Cardiac fibroblast (primary cell): ENCODE results near the gene MAP3K9.
A peak's percentile ranks its signal among the peaks of the same experiment; 100 is the strongest.

ENCODE experiments used
- DNase-seq, 2 donors: peaks; one replicate each; pipeline versions ENCODE4 v3.0.0 to v3.0.0-alpha.2; 2010; ENCODE audit warnings: low read depth in 2 of 2
- H3K4me3 ChIP-seq, 2 donors: replicated peaks in 1 of 2; 1 replicate in 1 of 2; 2 replicates in 1 of 2; pipeline ENCODE4 v1.5.1; 2011; ENCODE audit warnings: low read depth in 2 of 2, low read length in 2 of 2, mild to moderate bottlenecking in 2 of 2, moderate library complexity in 1 of 2
- TF ChIP-seq, protein P1 (sequence below): IDR thresholded peaks from one replicate; pipeline ENCODE4 v1.5.1; 2011; ENCODE audit warnings: low read depth, mild to moderate bottlenecking, low read length, inconsistent platforms

The MAP3K9 gene

DNA sequence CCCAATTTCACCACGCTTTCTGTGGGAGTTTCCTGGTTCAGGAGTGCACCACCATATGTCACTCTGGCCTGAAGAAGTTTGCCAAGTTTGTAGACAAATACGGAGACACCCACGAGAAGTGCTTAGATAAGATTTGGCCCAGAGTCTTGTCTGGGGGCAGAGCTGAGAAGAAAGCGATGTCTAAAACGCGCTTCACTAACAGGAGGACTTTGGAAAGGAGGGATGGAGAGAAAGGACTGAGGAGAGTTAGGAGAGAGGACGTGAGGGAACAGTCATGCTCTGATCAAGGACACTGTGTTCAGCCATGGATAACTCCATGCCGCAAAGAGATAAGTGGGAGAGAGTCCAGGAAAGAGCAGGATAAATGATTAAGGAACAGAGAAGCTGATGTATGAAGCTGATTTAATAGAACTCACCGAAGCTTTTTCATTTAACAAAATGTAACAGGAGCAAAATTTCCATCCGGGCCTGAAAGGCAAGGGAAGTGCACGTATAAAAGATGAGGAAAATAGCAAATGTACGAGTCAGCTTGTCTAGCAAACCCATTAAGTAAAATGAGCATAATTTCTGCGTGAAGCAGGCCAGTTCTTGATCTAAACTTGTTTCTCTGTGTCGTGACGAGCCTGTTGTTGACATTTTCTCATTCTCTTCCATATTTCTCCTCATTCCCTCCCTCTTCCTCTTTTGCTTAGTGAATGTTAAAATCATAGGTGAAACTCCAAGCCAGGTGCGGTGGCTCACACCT, 23.4 kb upstream of the MAP3K9 start:
- TF ChIP-seq, protein P1, sequence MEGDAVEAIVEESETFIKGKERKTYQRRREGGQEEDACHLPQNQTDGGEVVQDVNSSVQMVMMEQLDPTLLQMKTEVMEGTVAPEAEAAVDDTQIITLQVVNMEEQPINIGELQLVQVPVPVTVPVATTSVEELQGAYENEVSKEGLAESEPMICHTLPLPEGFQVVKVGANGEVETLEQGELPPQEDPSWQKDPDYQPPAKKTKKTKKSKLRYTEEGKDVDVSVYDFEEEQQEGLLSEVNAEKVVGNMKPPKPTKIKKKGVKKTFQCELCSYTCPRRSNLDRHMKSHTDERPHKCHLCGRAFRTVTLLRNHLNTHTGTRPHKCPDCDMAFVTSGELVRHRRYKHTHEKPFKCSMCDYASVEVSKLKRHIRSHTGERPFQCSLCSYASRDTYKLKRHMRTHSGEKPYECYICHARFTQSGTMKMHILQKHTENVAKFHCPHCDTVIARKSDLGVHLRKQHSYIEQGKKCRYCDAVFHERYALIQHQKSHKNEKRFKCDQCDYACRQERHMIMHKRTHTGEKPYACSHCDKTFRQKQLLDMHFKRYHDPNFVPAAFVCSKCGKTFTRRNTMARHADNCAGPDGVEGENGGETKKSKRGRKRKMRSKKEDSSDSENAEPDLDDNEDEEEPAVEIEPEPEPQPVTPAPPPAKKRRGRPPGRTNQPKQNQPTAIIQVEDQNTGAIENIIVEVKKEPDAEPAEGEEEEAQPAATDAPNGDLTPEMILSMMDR, result no peak
- peak; percentile 12 to 60 for DNase-seq
- H3K4me3 ChIP-seq, result no peak overlapping the region

DNA sequence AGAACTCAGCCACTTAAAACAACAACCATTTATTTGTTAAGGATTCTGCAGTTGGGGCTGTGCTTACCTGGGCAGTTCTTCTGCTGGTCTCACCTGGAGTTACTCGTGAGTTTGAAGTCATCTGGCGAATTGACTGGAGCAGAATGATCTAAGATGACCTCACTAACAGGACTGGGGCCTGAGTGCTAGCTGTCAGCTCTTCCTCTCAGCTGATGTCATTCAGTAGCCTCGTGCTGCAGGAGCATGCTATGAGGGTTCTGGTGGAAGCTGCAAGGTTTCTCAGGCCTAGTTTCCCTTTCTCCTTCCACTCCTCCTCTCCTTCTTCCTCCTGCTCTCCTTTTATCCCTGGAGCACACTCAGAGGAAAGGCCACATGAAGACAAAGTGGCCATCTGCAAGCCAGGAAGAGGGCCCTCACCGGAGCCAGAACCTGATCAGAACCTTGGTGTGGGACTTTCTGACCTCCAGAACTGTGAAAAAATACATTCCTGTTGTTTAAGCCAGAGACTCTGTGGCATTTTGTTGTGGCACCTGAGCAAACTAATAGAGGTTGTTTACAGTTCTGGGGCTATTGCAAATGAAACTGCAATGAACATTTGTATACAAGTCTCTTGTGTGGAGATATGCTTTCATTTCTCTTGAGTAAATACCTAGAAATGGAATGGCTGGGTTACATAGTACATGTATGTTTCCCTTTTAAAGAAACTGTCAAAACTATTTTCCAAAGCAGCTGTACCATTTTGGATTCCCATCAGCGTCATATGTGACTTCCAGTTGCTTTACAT, 21.9 kb upstream of the MAP3K9 start:
- no peak for DNase-seq
- H3K4me3 ChIP-seq, result no peak overlapping the region
- TF ChIP-seq, protein P1, result no peak

DNA sequence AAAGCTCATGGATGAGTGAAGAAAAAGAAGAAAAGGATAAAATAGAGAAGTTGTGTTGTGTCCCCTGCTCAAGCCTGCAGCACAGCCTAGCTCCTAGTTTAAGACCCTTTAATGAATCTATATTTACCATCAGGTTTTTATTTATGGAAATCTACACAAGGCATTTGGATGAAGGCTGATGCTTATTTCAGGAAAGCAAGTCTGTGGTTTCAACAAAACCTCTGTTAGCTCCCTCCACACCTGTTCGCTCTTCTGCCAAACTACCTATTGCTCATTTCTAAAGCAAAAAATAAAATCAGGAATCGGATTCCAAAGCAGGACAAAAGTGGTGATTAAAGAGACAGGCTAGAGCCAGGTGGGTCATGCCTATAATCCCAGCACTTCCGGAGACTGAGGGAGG, 18.9 kb upstream of the MAP3K9 start:
- no peak for DNase-seq
- no peak overlapping the region for H3K4me3 ChIP-seq
- TF ChIP-seq, protein P1, result no peak

DNA sequence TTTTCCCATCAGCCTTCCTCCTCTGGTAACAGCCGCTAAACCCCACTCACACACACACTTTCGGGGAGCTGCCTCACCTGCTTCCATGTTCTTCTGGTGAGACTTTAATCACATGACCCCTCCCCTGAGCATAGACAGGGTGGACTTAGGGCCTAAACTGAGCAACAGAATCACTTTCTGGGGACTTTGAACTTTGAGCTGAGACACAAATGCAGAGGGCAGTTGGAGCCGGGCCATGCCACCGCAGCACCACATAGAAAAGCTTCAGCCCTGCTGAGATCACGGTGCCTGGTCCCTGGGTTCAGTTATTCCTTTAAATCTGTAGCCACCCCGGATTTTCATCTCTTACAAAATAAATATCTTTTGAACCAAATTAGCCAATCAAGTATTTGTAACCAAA, 18.4 kb upstream of the MAP3K9 start:
- DNase-seq, result no peak
- no peak overlapping the region for H3K4me3 ChIP-seq
- TF ChIP-seq, protein P1, result no peak

DNA sequence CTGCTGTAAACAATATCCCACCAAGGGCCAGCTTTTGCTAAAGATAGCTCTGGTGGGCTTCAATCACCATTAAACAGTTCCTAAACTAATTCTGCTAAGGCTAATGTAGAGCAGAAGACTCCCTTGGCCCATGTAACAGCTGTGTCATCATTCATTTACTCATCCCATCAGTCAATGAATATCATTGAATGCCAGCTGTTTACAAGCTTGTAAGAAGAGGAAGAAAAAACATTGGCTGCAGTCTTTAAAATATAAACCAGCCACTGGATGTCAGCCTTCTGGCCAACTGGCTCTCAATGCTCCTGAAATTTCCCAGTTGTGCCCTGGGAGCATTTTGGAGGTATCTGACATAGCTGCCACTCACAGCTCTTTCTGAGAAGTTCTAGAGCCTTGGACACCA, 18.0 kb upstream of the MAP3K9 start:
- DNase-seq, result peak in 1 of 2 donors; percentile 11
- TF ChIP-seq, protein P1, result no peak
- no peak overlapping the region for H3K4me3 ChIP-seq

DNA sequence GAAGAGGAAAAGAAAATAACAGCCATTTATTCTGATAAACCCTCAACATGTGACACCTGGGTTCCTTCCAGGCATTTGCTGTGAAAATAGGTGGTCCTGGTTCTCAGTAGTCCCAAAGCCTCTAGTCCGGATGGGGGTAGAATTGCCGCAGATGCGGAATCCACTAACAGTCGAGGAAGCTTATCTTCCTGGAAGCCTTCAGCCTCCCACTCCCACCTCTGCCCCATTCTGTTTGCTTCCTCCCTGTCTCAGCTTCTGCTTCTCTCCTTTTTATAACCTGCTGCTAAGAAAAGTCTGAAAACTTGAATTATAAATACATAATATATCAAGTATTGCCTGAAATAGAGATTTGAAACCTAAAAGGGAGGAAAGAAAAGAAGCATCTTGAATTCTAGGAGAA, 14.0 kb upstream of the MAP3K9 start:
- no peak overlapping the region for H3K4me3 ChIP-seq
- TF ChIP-seq, protein P1, result no peak
- no peak for DNase-seq
